OCI-LY7 (cell line): ENCODE results near the gene ASB13.

Experiments
- EZH2phosphoT487 ChIP-seq: fragments of 200-600 bp; sonication (generic); IDR thresholded peaks from 2 replicates; pipeline ENCODE4 v1.6.1; 2018; ENCODE audit warnings: low read depth, borderline replicate concordance, mild to moderate bottlenecking, mixed run types, antibody characterized with exemption, low read length, moderate library complexity, mixed read lengths
- TF ChIP-seq, protein P1 (sequence below): fragments of 200-600 bp; sonication (generic); conservative IDR thresholded peaks from 2 replicates; pipeline ENCODE4 v1.5.1; 2014; ENCODE audit warnings: mild to moderate bottlenecking, antibody characterized with exemption, low read length, moderate library complexity, mixed read lengths

GRCh38 chr10:5616836-5617235 is 49.6 kb downstream of the ASB13 start:
- TF ChIP-seq, protein P1, sequence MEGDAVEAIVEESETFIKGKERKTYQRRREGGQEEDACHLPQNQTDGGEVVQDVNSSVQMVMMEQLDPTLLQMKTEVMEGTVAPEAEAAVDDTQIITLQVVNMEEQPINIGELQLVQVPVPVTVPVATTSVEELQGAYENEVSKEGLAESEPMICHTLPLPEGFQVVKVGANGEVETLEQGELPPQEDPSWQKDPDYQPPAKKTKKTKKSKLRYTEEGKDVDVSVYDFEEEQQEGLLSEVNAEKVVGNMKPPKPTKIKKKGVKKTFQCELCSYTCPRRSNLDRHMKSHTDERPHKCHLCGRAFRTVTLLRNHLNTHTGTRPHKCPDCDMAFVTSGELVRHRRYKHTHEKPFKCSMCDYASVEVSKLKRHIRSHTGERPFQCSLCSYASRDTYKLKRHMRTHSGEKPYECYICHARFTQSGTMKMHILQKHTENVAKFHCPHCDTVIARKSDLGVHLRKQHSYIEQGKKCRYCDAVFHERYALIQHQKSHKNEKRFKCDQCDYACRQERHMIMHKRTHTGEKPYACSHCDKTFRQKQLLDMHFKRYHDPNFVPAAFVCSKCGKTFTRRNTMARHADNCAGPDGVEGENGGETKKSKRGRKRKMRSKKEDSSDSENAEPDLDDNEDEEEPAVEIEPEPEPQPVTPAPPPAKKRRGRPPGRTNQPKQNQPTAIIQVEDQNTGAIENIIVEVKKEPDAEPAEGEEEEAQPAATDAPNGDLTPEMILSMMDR, result no peak
- no peak for TF ChIP-seq EZH2phosphoT487
